Transverse colon (tissue), 4 donors: ENCODE measurements around the gene TANGO2.

Source experiments
- CTCF ChIP-seq, 5 experiments: fragments of 200-600 bp in 3 of 5; fragments of 450-650 bp in 2 of 5; sonication (generic) in 3 of 5; IDR thresholded peaks; 1 replicate in 2 of 5; 2 replicates in 3 of 5; pipeline ENCODE4 v1.5.1; 2016 to 2017; ENCODE audit warnings: antibody characterized with exemption in 5 of 5, inconsistent platforms in 3 of 5, mild to moderate bottlenecking in 2 of 5, moderate library complexity in 1 of 5
- POLR2A ChIP-seq: fragments of 450-650 bp; IDR thresholded peaks from one replicate; pipeline ENCODE4 v1.6.1; 2016; ENCODE audit warnings: antibody characterized with exemption, mild to moderate bottlenecking, moderate library complexity
- POLR2AphosphoS5 ChIP-seq, 3 donors: sonication (generic); formaldehyde crosslinking; IDR thresholded peaks; one replicate each; pipeline ENCODE4 v1.6.1; 2016; ENCODE audit warnings: antibody characterized with exemption in 3 of 3

GRCh38 chr22:19975707-19976035 is 45.2 kb upstream of the TANGO2 start:
- no peak for TF ChIP-seq POLR2A
- TF ChIP-seq CTCF (IDR thresholded peaks at IDR 0.05): no peak
- TF ChIP-seq POLR2AphosphoS5 (IDR thresholded peaks at IDR 0.05): no peak
